SU-DHL-6 (cell line): ENCODE measurements around the gene TMC1.

Experiments
- H2AFZ ChIP-seq: fragments of 200-600 bp; sonication (generic); 2 replicates; pipeline ENCODE4 v1.6.1; 2014; ENCODE audit warnings: low read depth, mild to moderate bottlenecking, moderate library complexity, mixed read lengths, antibody characterized with exemption, low read length; ENCODE audit not compliant: severe bottlenecking
- H3F3A ChIP-seq: fragments of 200-600 bp; shearing (Covaris generic); 2 replicates; pipeline ENCODE4 v1.6.0; 2016; ENCODE audit warnings: antibody characterized with exemption, mild to moderate bottlenecking; ENCODE audit not compliant: insufficient read depth
- H3K27ac ChIP-seq: fragments of 200-600 bp; sonication (generic); 2 replicates; pipeline ENCODE4 v1.5.1; 2016; ENCODE audit warnings: low read depth, mild to moderate bottlenecking, low read length, moderate library complexity, mixed read lengths
- H3K27me3 ChIP-seq: fragments of 200-600 bp; sonication (generic), shearing (Covaris generic); 2 replicates; pipeline ENCODE4 v1.6.0; 2014; ENCODE audit warnings: mild to moderate bottlenecking, low read length
- H3K36me3 ChIP-seq: fragments of 200-600 bp; sonication (generic); 2 replicates; pipeline ENCODE4 v1.6.1; 2014; ENCODE audit warnings: mild to moderate bottlenecking, low read length, mixed read lengths
- H3K4me2 ChIP-seq: fragments of 300-600, 200-600 bp; shearing (Covaris generic), sonication (generic); 2 replicates; pipeline ENCODE4 v1.6.0; 2014; ENCODE audit warnings: low read length, low read depth, mild to moderate bottlenecking; ENCODE audit not compliant: poor library complexity, severe bottlenecking
- H3K4me3 ChIP-seq: fragments of 200-600 bp; sonication (generic); 2 replicates; pipeline ENCODE4 v1.5.1; 2014; ENCODE audit warnings: antibody characterized with exemption, low read length, mild to moderate bottlenecking, mixed read lengths; ENCODE audit not compliant: insufficient read depth, poor library complexity, severe bottlenecking
- H3K79me2 ChIP-seq: fragments of 200-600 bp; sonication (generic); 2 replicates; pipeline ENCODE4 v1.6.1; 2014; ENCODE audit warnings: mild to moderate bottlenecking, low read length, moderate library complexity; ENCODE audit not compliant: insufficient read depth
- H3K9ac ChIP-seq: fragments of 200-600 bp; sonication (generic); 2 replicates; pipeline ENCODE4 v1.7.0; 2014; ENCODE audit warnings: mild to moderate bottlenecking, low read length
- H3K9me2 ChIP-seq: fragments of 200-600 bp; sonication (generic); replicated peaks from 2 replicates; pipeline ENCODE4 v1.6.1; 2014; ENCODE audit warnings: low read length; ENCODE audit not compliant: insufficient read depth
- H3K9me3 ChIP-seq: fragments of 200-600 bp; sonication (generic); 2 replicates; pipeline ENCODE4 v1.6.1; 2014; ENCODE audit warnings: low read length, mixed read lengths; ENCODE audit not compliant: insufficient read depth
- H4K20me1 ChIP-seq: fragments of 200-600 bp; sonication (generic); 2 replicates; pipeline ENCODE4 v1.6.1; 2014; ENCODE audit warnings: low read depth, mild to moderate bottlenecking, antibody characterized with exemption, low read length, moderate library complexity, mixed read lengths
- CTCF ChIP-seq: fragments of 200-600 bp; sonication (generic); IDR thresholded peaks from one replicate; pipeline ENCODE4 v1.5.1; 2017; ENCODE audit warnings: antibody characterized with exemption, mild to moderate bottlenecking, low read length, moderate library complexity; ENCODE audit not compliant: insufficient read depth, poor library complexity, severe bottlenecking
- EZH2phosphoT487 ChIP-seq: fragments of 200-600 bp; sonication (generic), shearing (Covaris generic); conservative IDR thresholded peaks from 2 replicates; pipeline ENCODE4 v1.6.1; 2018; ENCODE audit warnings: mild to moderate bottlenecking, antibody characterized with exemption, low read length, moderate library complexity, mixed read lengths

TMC1 gene

DNA sequence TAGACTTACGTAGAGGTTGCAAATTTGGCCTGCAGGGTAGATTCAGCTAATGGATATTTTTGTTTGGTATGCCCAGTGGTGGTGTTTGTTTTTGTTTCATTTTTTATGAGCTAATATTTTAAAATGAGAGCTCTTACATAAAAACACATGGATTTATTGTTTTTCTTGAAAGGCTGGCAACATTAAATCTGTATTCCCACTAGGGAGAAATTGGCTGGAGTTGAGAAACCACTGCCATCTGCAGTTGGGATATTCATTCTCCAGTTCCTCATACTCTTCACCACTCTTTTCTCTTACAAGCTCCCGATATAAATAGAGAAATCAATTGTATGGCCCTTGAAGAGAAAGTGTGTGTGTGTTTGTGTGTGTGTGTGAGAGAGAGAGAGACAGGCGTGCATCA, 288.2 kb downstream of the TMC1 start:
- no peaks in the 10 kb centered on the region for H3F3A ChIP-seq
- H3K36me3 ChIP-seq, result no peaks in the 10 kb centered on the region
- no peaks in the 10 kb centered on the region for H3K79me2 ChIP-seq
- H3K9me3 ChIP-seq, result no peaks in the 10 kb centered on the region
- H2AFZ ChIP-seq, result no peak overlapping the region
- no peak overlapping the region for H3K4me3 ChIP-seq
- TF ChIP-seq EZH2phosphoT487 (no peak), CTCF (no peak)
- H3K9me2 ChIP-seq, result no peaks in the 10 kb centered on the region
- no peak overlapping the region for H3K27ac ChIP-seq
- H3K27me3 ChIP-seq, result no peaks in the 10 kb centered on the region
- no peak overlapping the region for H3K9ac ChIP-seq
- H3K4me2 ChIP-seq, result no peak overlapping the region
- H4K20me1 ChIP-seq, result no peaks in the 10 kb centered on the region

GRCh38 chr9:72812559-72813111, 291.2 kb downstream of the TMC1 start:
- Histone ChIP-seq H3K79me2 (no peaks in the 10 kb centered on the region), H3K9me2 (no peaks in the 10 kb centered on the region), H3K9me3 (no peaks in the 10 kb centered on the region), H2AFZ (no peak overlapping the region), H3K4me2 (no peak overlapping the region), H3K36me3 (no peaks in the 10 kb centered on the region), H3K9ac (no peak overlapping the region), H3F3A (no peaks in the 10 kb centered on the region), H3K4me3 (no peak overlapping the region), H4K20me1 (no peaks in the 10 kb centered on the region), H3K27me3 (no peaks in the 10 kb centered on the region), H3K27ac (no peak overlapping the region)
- TF ChIP-seq CTCF (no peak), EZH2phosphoT487 (no peak)

DNA sequence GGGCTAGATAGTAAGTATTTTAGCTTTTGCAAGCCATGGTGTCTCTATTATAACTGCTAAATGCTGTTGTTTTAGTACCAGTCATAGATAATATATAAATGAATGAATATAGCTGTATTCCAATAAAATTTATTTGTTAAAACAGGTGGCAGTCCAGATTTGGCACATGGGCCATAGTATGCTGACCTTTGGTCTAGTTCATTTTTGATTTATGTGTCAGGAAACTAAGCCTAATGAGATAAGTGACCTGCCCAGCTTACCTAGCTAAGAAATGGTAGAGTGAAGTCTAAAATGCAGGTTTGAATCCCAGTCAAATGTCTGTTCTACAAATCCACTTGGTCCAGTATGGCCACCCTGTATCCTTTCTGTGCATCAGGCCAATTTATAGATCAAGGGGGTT, 292.1 kb downstream of the TMC1 start:
- Histone ChIP-seq H3K36me3 (no peaks in the 10 kb centered on the region), H3K9ac (no peak overlapping the region), H3K9me3 (no peaks in the 10 kb centered on the region), H3K27ac (no peak overlapping the region), H3K4me3 (no peak overlapping the region), H3K79me2 (no peaks in the 10 kb centered on the region), H3K4me2 (no peak overlapping the region), H3F3A (no peaks in the 10 kb centered on the region), H3K9me2 (no peaks in the 10 kb centered on the region), H2AFZ (no peak overlapping the region), H3K27me3 (no peaks in the 10 kb centered on the region), H4K20me1 (no peaks in the 10 kb centered on the region)
- TF ChIP-seq CTCF (no peak), EZH2phosphoT487 (no peak)
